ENCODE results near the gene ADAT3.

- no peak for TF ChIP-seq CTCF (IDR thresholded peaks at IDR 0.05; ENCODE audit: low read length)
- no peak for TF ChIP-seq EZH2 (optimal IDR thresholded peaks at IDR 0.05; ENCODE audit: low read depth, low read length)
- TF ChIP-seq EZH2phosphoT487 (IDR thresholded peaks at IDR 0.05; ENCODE audit: low read length): no peak
Measured at GRCh38 chr19:1944088-1944915, 39.1 kb downstream of the ADAT3 start.
